Naive thymus-derived CD4-positive, alpha-beta T cell (primary cell): ENCODE results near the gene GALNT14. TPM values are rescaled to one million over a fixed set of nuclear protein-coding genes. Genes with fewer than 3 reads are reported as not detected.

Source experiments
- ATAC-seq: fragments of 150-1000 bp; cut with Tn5 transposase; 2 replicates; pipeline ENCODE4 v1.10.0; 2021; ENCODE audit warnings: mild to moderate bottlenecking, moderate library complexity
- CTCF ChIA-PET: fragments of 350-600 bp; sonication (Branson Sonifier 250); formaldehyde crosslinking; loops from one replicate; lab custom pipeline; 2021; ENCODE audit warnings: antibody characterized with exemption; lab: Charles Lee
- POLR2A ChIA-PET: fragments of 350-600 bp; sonication (Branson Sonifier 250); formaldehyde crosslinking; loops from one replicate; lab custom pipeline; 2021; ENCODE audit warnings: antibody characterized with exemption, inconsistent platforms; lab: Charles Lee
- DNase-seq, 9 donors: peaks; one replicate each; pipeline versions ENCODE4 v3.0.0 to v3.0.0-alpha.2; 2020 to 2022; ENCODE audit warnings: mixed read lengths in 1 of 9
- H3K27ac ChIP-seq: one replicate; pipeline ENCODE4 v1.7.0; 2013; ENCODE audit warnings: mild to moderate bottlenecking, low read depth, low read length, moderate library complexity
- H3K27me3 ChIP-seq, 2 donors: one replicate each; pipeline ENCODE4 v1.7.0; 2013; ENCODE audit warnings: low read length in 2 of 2, mild to moderate bottlenecking in 2 of 2, moderate library complexity in 2 of 2; ENCODE audit not compliant: control insufficient read depth in 2 of 2, insufficient read depth in 2 of 2
- H3K36me3 ChIP-seq, 3 experiments: 1 replicate in 2 of 3; 2 replicates in 1 of 3; pipeline ENCODE4 v1.7.0; 2013; ENCODE audit warnings: low read length in 3 of 3, mild to moderate bottlenecking in 3 of 3, moderate library complexity in 1 of 3; ENCODE audit not compliant: insufficient read depth in 3 of 3, control insufficient read depth in 2 of 3
- H3K4me1 ChIP-seq, 2 donors: one replicate each; pipeline ENCODE4 v1.7.0; 2013; ENCODE audit warnings: low read length in 2 of 2, mild to moderate bottlenecking in 2 of 2, moderate library complexity in 1 of 2; ENCODE audit not compliant: control insufficient read depth in 2 of 2, insufficient read depth in 2 of 2
- H3K4me3 ChIP-seq: 2 replicates; pipeline ENCODE4 v1.7.0; 2013; ENCODE audit warnings: mild to moderate bottlenecking, low read length
- H3K9me3 ChIP-seq, 3 experiments: 1 replicate in 2 of 3; 2 replicates in 1 of 3; pipeline ENCODE4 v1.7.0; 2013; ENCODE audit warnings: low read length in 3 of 3; ENCODE audit not compliant: control insufficient read depth in 2 of 3
- H3K27ac Mint-ChIP-seq, 9 donors: one replicate each; pipeline ENCODE4 v1.8.0; 2020 to 2022; ENCODE audit warnings: mixed read lengths in 9 of 9, mild to moderate bottlenecking in 8 of 9, moderate library complexity in 5 of 9, inconsistent platforms in 2 of 9
- H3K27me3 Mint-ChIP-seq, 5 donors: one replicate each; pipeline ENCODE4 v1.8.0; 2021 to 2022; ENCODE audit warnings: mixed read lengths in 5 of 5, mild to moderate bottlenecking in 1 of 5
- H3K36me3 Mint-ChIP-seq, 5 donors: one replicate each; pipeline ENCODE4 v1.8.0; 2020 to 2022; ENCODE audit warnings: mixed read lengths in 5 of 5, mild to moderate bottlenecking in 3 of 5, inconsistent platforms in 1 of 5
- H3K4me1 Mint-ChIP-seq, 7 donors: one replicate each; pipeline ENCODE4 v1.8.0; 2020 to 2022; ENCODE audit warnings: mixed read lengths in 7 of 7, mild to moderate bottlenecking in 3 of 7, inconsistent platforms in 1 of 7
- H3K4me3 Mint-ChIP-seq, 10 donors: one replicate each; pipeline ENCODE4 v1.8.0; 2020 to 2022; ENCODE audit warnings: mild to moderate bottlenecking in 10 of 10, mixed read lengths in 10 of 10, moderate library complexity in 6 of 10, inconsistent platforms in 2 of 10
- H3K9me3 Mint-ChIP-seq, 11 donors: one replicate each; pipeline ENCODE4 v1.8.0; 2020 to 2022; ENCODE audit warnings: mixed read lengths in 11 of 11, mild to moderate bottlenecking in 4 of 11, inconsistent platforms in 1 of 11, moderate library complexity in 1 of 11
- intact Hi-C, 2 donors: fragments of 100-400 bp; cut with micrococcal nuclease; formaldehyde crosslinking; loops; one replicate each; pipeline ENCODE4 v1.15.1; 2023
- polyA plus RNA-seq, 2 donors: library from polyadenylated mRNA; unstranded; fragments of 300-500 nt; fragmentation: Illumina TruSeq; gene quantifications; one replicate each; pipeline ENCODE4 v1.2.3, GENCODE V29; 2021
- total RNA-seq, 6 experiments: library from RNA in 5 of 6; stranded (reverse) in 5 of 6; gene quantifications; 1 replicate in 5 of 6; 2 replicates in 1 of 6; pipeline ENCODE4 v1.2.3 and lab custom pipeline; 2021 to 2026

The GALNT14 gene
- total and polyA plus RNA-seq, 7 experiments from 2014 or later = 0.64 to 1.1 TPM; not detected in 5

GRCh38 chr2:31137211-31138036 lies 816 bp downstream of the GALNT14 start:
- CTCF ChIA-PET = no interaction called here
- no peak for DNase-seq
- H3K4me3 ChIP-seq = peak overlapping the region; percentile 20
- POLR2A ChIA-PET = no interaction called here
- H3K4me1 ChIP-seq = peaks cover 0 to 5% of the 10 kb centered on the region in 2 donors
- H3K27ac ChIP-seq = no peak overlapping the region
- ATAC-seq = no peak
- Mint-ChIP-seq H3K36me3 (no peaks in the 10 kb centered on the region), H3K4me3 (peak overlapping the region in 9 of 10 donors; percentile 38 to 80 (median 59)), H3K4me1 (peaks cover 5 to 13% (median 10%) of the 10 kb centered on the region in 7 donors), H3K9me3 (no peaks in the 10 kb centered on the region), H3K27me3 (peaks cover 41 to 80% (median 49%) of the 10 kb centered on the region in 5 donors), H3K27ac (peak overlapping the region in 1 of 9 donors; percentile 13)
- H3K27me3 ChIP-seq = peaks cover 9 to 22% of the 10 kb centered on the region in 2 donors
- intact Hi-C loops = no loop called here
- H3K36me3 ChIP-seq = no peaks in the 10 kb centered on the region
- no peaks in the 10 kb centered on the region for H3K9me3 ChIP-seq

DNA sequence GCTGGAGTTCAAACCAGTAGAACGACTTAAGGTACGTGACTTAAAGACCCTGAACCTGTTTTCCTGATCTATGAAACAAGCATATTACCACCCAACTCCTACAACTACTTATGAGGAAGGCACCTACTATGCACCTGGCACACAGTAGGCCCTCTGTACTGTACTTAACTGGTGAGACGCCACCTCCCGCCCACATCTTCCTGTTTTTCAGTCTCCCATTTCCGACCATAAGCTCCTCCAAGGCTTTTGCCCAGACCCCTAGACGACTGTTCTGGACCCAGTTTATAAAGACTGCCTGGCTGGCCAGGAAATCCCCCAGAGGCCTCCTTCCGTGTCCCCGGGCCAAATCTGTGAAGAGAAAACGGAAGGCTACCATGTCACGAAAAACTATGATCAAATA lies 1.5 kb downstream of the GALNT14 start:
- intact Hi-C loops = no loop called here
- peaks cover 41 to 73% (median 45%) of the 10 kb centered on the region in 5 donors for H3K27me3 Mint-ChIP-seq
- no peak for ATAC-seq
- Histone ChIP-seq H3K36me3 (no peaks in the 10 kb centered on the region), H3K9me3 (no peaks in the 10 kb centered on the region), H3K27ac (no peak overlapping the region), H3K4me3 (no peak overlapping the region), H3K4me1 (peaks cover 0 to 5% of the 10 kb centered on the region in 2 donors), H3K27me3 (peaks cover 9 to 22% of the 10 kb centered on the region in 2 donors)
- no peak overlapping the region for H3K27ac Mint-ChIP-seq
- POLR2A ChIA-PET = no interaction called here
- DNase-seq = no peak
- no peaks in the 10 kb centered on the region for H3K36me3 Mint-ChIP-seq
- no peaks in the 10 kb centered on the region for H3K9me3 Mint-ChIP-seq
- H3K4me1 Mint-ChIP-seq = peaks cover 5 to 13% (median 10%) of the 10 kb centered on the region in 7 donors
- CTCF ChIA-PET = no interaction called here
- peak overlapping the region; percentile 5 to 80 (median 59) for H3K4me3 Mint-ChIP-seq

- peak overlapping the region in 2 of 10 donors; percentile 22 to 49 for H3K4me3 Mint-ChIP-seq
- intact Hi-C loops = no loop called here
- peaks cover 0 to 5% of the 10 kb centered on the region in 2 donors for H3K4me1 ChIP-seq
- ChIA-PET CTCF (no interaction called here), POLR2A (no interaction called here)
- peaks cover 34 to 68% (median 51%) of the 10 kb centered on the region in 5 donors for H3K27me3 Mint-ChIP-seq
- no peak for DNase-seq
- no peak overlapping the region for H3K4me3 ChIP-seq
- no peak overlapping the region for H3K27ac Mint-ChIP-seq
- H3K36me3 ChIP-seq = no peaks in the 10 kb centered on the region
- peaks cover 5 to 13% (median 10%) of the 10 kb centered on the region in 7 donors for H3K4me1 Mint-ChIP-seq
- H3K27ac ChIP-seq = no peak overlapping the region
- H3K27me3 ChIP-seq = peaks cover 9 to 22% of the 10 kb centered on the region in 2 donors
- H3K9me3 ChIP-seq = no peaks in the 10 kb centered on the region
- no peak for ATAC-seq
- peaks cover 0 to 2% (median 0%) of the 10 kb centered on the region in 11 donors for H3K9me3 Mint-ChIP-seq
- H3K36me3 Mint-ChIP-seq = no peaks in the 10 kb centered on the region
These were observed 2.2 kb downstream of the GALNT14 start for GRCh38 chr2:31136000-31136399.

GRCh38 chr2:31134480-31134879 lies 3.8 kb downstream of the GALNT14 start:
- CTCF ChIA-PET = no interaction called here
- no peaks in the 10 kb centered on the region for H3K36me3 Mint-ChIP-seq
- Histone ChIP-seq H3K9me3 (no peaks in the 10 kb centered on the region), H3K36me3 (no peaks in the 10 kb centered on the region), H3K27me3 (peaks cover 9 to 22% of the 10 kb centered on the region in 2 donors), H3K27ac (no peak overlapping the region), H3K4me3 (no peak overlapping the region), H3K4me1 (peaks cover 0 to 5% of the 10 kb centered on the region in 2 donors)
- H3K4me1 Mint-ChIP-seq = peaks cover 5 to 13% (median 10%) of the 10 kb centered on the region in 7 donors
- peaks cover 34 to 57% (median 50%) of the 10 kb centered on the region in 5 donors for H3K27me3 Mint-ChIP-seq
- ATAC-seq = no peak
- POLR2A ChIA-PET = no interaction called here
- intact Hi-C loops = no loop called here
- peaks cover 0 to 2% (median 0%) of the 10 kb centered on the region in 11 donors for H3K9me3 Mint-ChIP-seq
- no peak overlapping the region for H3K27ac Mint-ChIP-seq
- no peak for DNase-seq
- H3K4me3 Mint-ChIP-seq = no peak overlapping the region

DNA sequence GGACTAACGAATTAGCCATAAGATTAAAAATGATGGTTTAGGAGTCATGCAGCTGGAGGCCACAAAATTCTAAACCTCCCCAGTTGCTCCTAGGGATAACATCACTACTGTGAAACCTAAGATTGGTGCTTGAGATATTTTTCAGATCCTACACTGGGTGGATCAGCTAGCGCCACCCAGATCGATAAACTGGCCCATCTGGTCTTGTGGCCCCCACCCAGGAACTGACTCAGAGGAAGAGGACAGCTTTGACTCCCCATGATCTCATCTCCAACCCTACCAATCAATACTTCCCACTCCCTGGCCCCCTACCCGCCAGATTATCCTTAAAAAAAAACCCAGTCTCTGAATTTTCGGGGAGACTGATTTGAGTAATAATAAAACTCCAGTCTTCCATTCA lies 5.5 kb downstream of the GALNT14 start:
- ChIA-PET POLR2A (no interaction called here), CTCF (no interaction called here)
- Histone ChIP-seq H3K27me3 (peaks cover 9 to 22% of the 10 kb centered on the region in 2 donors), H3K4me1 (peaks cover 0 to 5% of the 10 kb centered on the region in 2 donors), H3K36me3 (no peaks in the 10 kb centered on the region), H3K27ac (no peak overlapping the region), H3K9me3 (no peaks in the 10 kb centered on the region), H3K4me3 (no peak overlapping the region)
- Mint-ChIP-seq H3K9me3 (peaks cover 0 to 2% (median 0%) of the 10 kb centered on the region in 11 donors), H3K4me3 (no peak overlapping the region), H3K4me1 (peaks cover 5 to 13% (median 10%) of the 10 kb centered on the region in 7 donors), H3K27ac (no peak overlapping the region), H3K36me3 (no peaks in the 10 kb centered on the region), H3K27me3 (peaks cover 34 to 54% (median 49%) of the 10 kb centered on the region in 5 donors)
- intact Hi-C loops = no loop called here
- ATAC-seq = no peak
- DNase-seq = no peak

- H3K4me3 Mint-ChIP-seq = no peak overlapping the region
- Histone ChIP-seq H3K36me3 (no peaks in the 10 kb centered on the region), H3K4me1 (peaks cover 0 to 3% of the 10 kb centered on the region in 2 donors), H3K27me3 (peaks cover 8 to 20% of the 10 kb centered on the region in 2 donors), H3K27ac (no peak overlapping the region), H3K4me3 (no peak overlapping the region), H3K9me3 (no peaks in the 10 kb centered on the region)
- peaks cover 0 to 2% (median 0%) of the 10 kb centered on the region in 11 donors for H3K9me3 Mint-ChIP-seq
- peaks cover 3 to 10% (median 6%) of the 10 kb centered on the region in 7 donors for H3K4me1 Mint-ChIP-seq
- POLR2A ChIA-PET = no interaction called here
- DNase-seq (no peak), ATAC-seq (no peak)
- no peak overlapping the region for H3K27ac Mint-ChIP-seq
- intact Hi-C loops = no loop called here
- CTCF ChIA-PET = no interaction called here
- H3K36me3 Mint-ChIP-seq = no peaks in the 10 kb centered on the region
- H3K27me3 Mint-ChIP-seq = peaks cover 35 to 50% (median 46%) of the 10 kb centered on the region in 5 donors
These were observed 6.4 kb downstream of the GALNT14 start for GRCh38 chr2:31131871-31132270.
